HFF-Myc (cell line): ENCODE measurements around the gene MAML2.

Experiments used
- DNase-seq: peaks from one replicate; pipeline ENCODE4 v3.0.0-alpha.2; 2011; ENCODE audit warnings: low read depth; ENCODE audit errors: extremely low read depth
- H3K4me3 ChIP-seq: replicated peaks from 2 replicates; pipeline ENCODE4 v1.5.1; 2011; ENCODE audit warnings: low read depth, mild to moderate bottlenecking, control low read depth, low read length
- CTCF ChIP-seq: IDR thresholded peaks from 2 replicates; pipeline ENCODE4 v1.5.1; 2012; ENCODE audit warnings: mild to moderate bottlenecking, low read depth, low read length, control low read depth; ENCODE audit errors: missing control alignments

Gene MAML2

GRCh38 chr11:96339706-96340554 lies 3.1 kb downstream of the MAML2 start:
- H3K4me3 ChIP-seq = peak overlapping the region; percentile 66
- no peak for DNase-seq
- TF ChIP-seq CTCF = no peak

- no peak for TF ChIP-seq CTCF
Measured at GRCh38 chr11:96338910-96339705, 3.9 kb downstream of the MAML2 start.

GRCh38 chr11:96337541-96338431 lies 5.2 kb downstream of the MAML2 start:
- TF ChIP-seq CTCF = no peak
- DNase-seq = no peak
- peak overlapping the region; percentile 4; the same call in 1 of the 2 replicates for H3K4me3 ChIP-seq

More at GRCh38 chr11:96338910-96339705, 3.9 kb downstream of the MAML2 start:
- no peak for DNase-seq
- H3K4me3 ChIP-seq = peak overlapping the region; percentile 66

GRCh38 chr11:96335388-96335787 lies 7.6 kb downstream of the MAML2 start:
- DNase-seq = no peak
- H3K4me3 ChIP-seq = no peak overlapping the region
- TF ChIP-seq CTCF = no peak

GRCh38 chr11:96334219-96334618 lies 8.8 kb downstream of the MAML2 start:
- DNase-seq = no peak
- TF ChIP-seq CTCF = no peak
- no peak overlapping the region for H3K4me3 ChIP-seq

GRCh38 chr11:96333191-96333719 lies 9.7 kb downstream of the MAML2 start:
- H3K4me3 ChIP-seq = no peak overlapping the region
- no peak for DNase-seq
- TF ChIP-seq CTCF = no peak
